Measurements from ENCODE around the gene CADM2.

The CADM2 gene

GRCh38 chr3:86087160-86087871 lies 1128.5 kb downstream of the CADM2 start:
- no peak overlapping the region for H3K27ac ChIP-seq
- H3K36me3 ChIP-seq (ENCODE audit: insufficient read depth, low read length): no peaks in the 10 kb centered on the region
- DNase-seq (ENCODE audit: low read depth, low spot score): no peak
- H3K9me3 ChIP-seq (ENCODE audit: low read depth, low read length): no peaks in the 10 kb centered on the region
- no peak overlapping the region for H3K4me3 ChIP-seq
- H3K9ac ChIP-seq (ENCODE audit: insufficient read length): no peak overlapping the region
- TF ChIP-seq POLR2AphosphoS5 (IDR thresholded peaks at IDR 0.05; ENCODE audit: borderline replicate concordance, low read depth, low read length) (no peak), FOXP2 (optimal IDR thresholded peaks at IDR 0.05; ENCODE audit: control extremely low read depth, extremely low read length, insufficient read depth) (no peak), EZH2 (IDR thresholded peaks at IDR 0.05) (no peak)

DNA sequence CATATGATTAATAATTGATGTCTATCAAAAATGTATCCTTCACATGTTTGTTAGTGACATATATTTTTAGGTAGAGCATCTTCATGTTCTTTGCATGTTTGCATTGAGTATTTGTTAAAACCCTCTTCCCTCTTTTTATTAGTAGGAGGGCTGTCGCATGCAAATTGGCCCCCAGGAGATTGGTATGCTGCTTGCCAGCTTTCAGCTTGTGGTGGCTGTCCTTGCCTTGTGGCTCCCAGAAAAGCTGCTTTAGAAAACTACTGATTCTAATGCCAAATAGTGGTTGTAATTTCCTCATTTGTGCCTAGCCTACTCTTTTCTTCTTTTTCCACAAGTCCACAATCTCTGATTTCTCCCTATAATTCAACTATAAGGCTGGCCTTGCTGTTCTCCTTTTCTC lies 1145.4 kb downstream of the CADM2 start:
- TF ChIP-seq POLR2AphosphoS5 (IDR thresholded peaks at IDR 0.05; ENCODE audit: borderline replicate concordance, low read depth, low read length) (no peak), EZH2 (IDR thresholded peaks at IDR 0.05) (no peak), FOXP2 (optimal IDR thresholded peaks at IDR 0.05; ENCODE audit: control extremely low read depth, extremely low read length, insufficient read depth) (no peak)

GRCh38 chr3:86109434-86109833 lies 1150.6 kb downstream of the CADM2 start:
- Histone ChIP-seq H3K9me3 (ENCODE audit: low read depth, low read length) (no peaks in the 10 kb centered on the region), H3K36me3 (ENCODE audit: insufficient read depth, low read length) (no peaks in the 10 kb centered on the region), H3K27ac (no peak overlapping the region), H3K9ac (ENCODE audit: insufficient read length) (no peak overlapping the region), H3K4me3 (no peak overlapping the region)
- TF ChIP-seq POLR2AphosphoS5 (IDR thresholded peaks at IDR 0.05; ENCODE audit: borderline replicate concordance, low read depth, low read length): no peak
- TF ChIP-seq EZH2 (IDR thresholded peaks at IDR 0.05): no peak
- TF ChIP-seq FOXP2 (optimal IDR thresholded peaks at IDR 0.05; ENCODE audit: control extremely low read depth, extremely low read length, insufficient read depth): no peak
- DNase-seq (ENCODE audit: low read depth, low spot score): no peak

More for the DNA sequence above, 1145.4 kb downstream of the CADM2 start:
- Histone ChIP-seq H3K9me3 (ENCODE audit: low read depth, low read length) (no peaks in the 10 kb centered on the region), H3K27ac (no peak overlapping the region), H3K36me3 (ENCODE audit: insufficient read depth, low read length) (no peaks in the 10 kb centered on the region), H3K4me3 (no peak overlapping the region), H3K9ac (ENCODE audit: insufficient read length) (no peak overlapping the region)
- DNase-seq (ENCODE audit: low read depth, low spot score): no peak

Data from SK-N-MC (cell line).